ENCODE measurements around the gene KIF13A.

KIF13A gene

DNA sequence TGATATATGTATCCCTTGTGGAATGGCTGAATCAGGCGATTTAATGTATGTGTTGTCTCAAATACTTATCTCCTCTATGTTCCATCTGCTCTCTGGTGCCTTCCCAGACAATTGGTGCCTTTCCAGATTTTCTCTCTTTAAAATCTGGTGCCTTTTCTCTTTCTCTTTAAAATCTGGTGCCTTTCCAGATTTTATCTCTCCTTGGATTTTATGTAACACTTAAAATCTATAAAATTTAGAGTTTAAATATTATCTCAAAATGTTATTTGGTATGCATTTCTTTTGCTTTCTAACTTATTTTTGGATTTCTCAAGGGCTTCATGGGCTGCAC lies 116.3 kb downstream of the KIF13A start:
- in situ Hi-C loops (cut with MboI; ENCODE audit: low sequenced_read_pairs, unreplicated experiment): no loop called here
- DNase-seq (ENCODE audit: low spot score): no peak
- TF ChIP-seq, protein P1, sequence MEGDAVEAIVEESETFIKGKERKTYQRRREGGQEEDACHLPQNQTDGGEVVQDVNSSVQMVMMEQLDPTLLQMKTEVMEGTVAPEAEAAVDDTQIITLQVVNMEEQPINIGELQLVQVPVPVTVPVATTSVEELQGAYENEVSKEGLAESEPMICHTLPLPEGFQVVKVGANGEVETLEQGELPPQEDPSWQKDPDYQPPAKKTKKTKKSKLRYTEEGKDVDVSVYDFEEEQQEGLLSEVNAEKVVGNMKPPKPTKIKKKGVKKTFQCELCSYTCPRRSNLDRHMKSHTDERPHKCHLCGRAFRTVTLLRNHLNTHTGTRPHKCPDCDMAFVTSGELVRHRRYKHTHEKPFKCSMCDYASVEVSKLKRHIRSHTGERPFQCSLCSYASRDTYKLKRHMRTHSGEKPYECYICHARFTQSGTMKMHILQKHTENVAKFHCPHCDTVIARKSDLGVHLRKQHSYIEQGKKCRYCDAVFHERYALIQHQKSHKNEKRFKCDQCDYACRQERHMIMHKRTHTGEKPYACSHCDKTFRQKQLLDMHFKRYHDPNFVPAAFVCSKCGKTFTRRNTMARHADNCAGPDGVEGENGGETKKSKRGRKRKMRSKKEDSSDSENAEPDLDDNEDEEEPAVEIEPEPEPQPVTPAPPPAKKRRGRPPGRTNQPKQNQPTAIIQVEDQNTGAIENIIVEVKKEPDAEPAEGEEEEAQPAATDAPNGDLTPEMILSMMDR (IDR thresholded peaks at IDR 0.05; ENCODE audit: borderline replicate concordance, control extremely low read depth, extremely low read depth, insufficient read depth, missing control alignments): no peak

DNA sequence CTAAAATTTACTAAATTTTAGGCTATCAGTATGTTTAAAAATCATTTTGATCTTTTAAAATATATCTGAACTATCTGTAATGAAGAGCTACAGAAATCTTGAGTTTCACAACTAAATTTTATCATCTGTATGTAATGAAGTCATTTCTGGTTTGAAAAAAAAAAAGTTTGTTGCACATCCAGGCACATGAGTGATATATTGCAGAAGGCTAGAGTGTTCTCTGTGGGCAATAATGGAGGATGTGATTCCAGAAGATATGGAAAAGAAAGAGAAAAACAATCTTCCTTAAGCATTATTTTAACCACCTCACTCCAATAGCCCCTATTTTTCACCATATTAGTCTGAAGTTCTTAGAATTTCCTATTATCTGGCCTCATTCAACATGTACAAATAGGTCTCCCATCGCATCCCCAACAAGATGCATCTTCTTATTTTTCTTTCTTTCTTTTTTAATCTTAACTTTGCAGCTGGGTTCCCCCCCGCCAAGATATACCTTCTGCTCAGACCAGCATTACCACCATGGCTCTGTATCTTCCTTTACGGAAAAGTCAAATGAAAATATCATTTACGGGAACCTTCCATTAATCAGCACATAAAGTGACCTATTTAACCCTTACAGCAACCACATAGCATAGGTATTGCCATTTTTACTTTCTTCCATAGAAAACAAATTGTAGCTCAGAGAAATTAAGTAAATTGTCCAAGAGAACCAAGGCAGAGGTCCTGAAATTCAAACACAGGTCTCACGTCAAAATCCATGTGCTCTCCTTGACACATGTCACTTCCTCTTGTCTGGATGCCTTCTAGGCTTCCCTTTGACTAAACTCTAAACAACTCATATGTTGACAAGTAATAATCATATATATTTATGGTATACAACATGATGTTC lies 116.9 kb downstream of the KIF13A start:
- in situ Hi-C loops (cut with MboI; ENCODE audit: low sequenced_read_pairs, unreplicated experiment): no loop called here
- TF ChIP-seq, protein P1 (IDR thresholded peaks at IDR 0.05; ENCODE audit: borderline replicate concordance, control extremely low read depth, extremely low read depth, insufficient read depth, missing control alignments): no peak
- no peak for DNase-seq (ENCODE audit: low spot score)

DNA sequence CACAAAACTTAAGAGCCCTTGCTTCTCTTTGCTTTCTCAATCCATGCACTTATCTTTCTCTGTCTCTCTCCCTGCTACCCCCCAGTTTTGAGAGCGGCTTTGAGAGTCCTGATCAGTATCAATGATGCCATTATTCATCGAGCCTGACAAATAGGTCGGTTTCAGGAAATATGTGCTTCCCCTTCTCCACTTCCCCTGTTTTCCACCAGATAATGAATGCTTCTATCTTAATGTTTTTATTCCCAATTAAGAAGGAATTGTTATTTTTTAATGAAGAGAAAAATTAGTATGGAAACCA lies 117.7 kb downstream of the KIF13A start:
- no peak for DNase-seq (ENCODE audit: low spot score)
- in situ Hi-C loops (cut with MboI; ENCODE audit: low sequenced_read_pairs, unreplicated experiment): no loop called here
- TF ChIP-seq, protein P1 (IDR thresholded peaks at IDR 0.05; ENCODE audit: borderline replicate concordance, control extremely low read depth, extremely low read depth, insufficient read depth, missing control alignments): no peak

DNA sequence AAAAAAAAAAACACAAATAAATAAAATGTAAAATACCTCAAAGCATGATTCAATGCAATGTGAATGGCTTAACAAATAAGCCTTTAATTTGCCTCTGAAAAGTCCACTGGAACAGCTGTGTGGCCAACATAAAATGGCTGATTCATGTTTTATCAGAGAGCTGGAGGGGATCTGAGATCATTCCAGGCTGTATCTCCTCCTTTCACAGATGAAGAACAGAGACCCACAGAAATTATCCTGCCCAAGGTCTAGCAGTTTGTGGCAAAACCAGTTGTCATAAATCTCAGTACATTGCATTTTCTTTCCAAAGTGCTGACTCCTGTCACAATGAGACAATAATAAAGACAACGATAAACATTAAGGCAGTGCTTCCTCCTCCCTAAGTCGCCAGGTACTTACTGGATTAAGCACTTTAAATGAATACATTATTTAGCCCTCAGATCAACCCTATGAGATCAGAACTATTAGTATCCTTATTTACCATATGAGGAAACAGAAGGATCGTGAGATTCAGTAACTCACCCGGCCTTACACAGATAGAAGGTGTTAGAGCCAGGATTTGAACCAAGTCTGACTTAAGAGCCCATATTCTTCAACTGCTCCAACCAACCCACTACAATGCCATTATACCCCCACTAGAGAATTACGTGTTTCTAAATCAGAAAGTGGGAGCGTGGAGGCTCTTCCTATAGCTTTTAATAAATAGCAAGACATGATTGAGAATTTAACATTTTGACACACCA lies 118.3 kb downstream of the KIF13A start:
- TF ChIP-seq, protein P1 (IDR thresholded peaks at IDR 0.05; ENCODE audit: borderline replicate concordance, control extremely low read depth, extremely low read depth, insufficient read depth, missing control alignments): no peak
- in situ Hi-C loops (cut with MboI; ENCODE audit: low sequenced_read_pairs, unreplicated experiment): no loop called here
- no peak for DNase-seq (ENCODE audit: low spot score)

DNA sequence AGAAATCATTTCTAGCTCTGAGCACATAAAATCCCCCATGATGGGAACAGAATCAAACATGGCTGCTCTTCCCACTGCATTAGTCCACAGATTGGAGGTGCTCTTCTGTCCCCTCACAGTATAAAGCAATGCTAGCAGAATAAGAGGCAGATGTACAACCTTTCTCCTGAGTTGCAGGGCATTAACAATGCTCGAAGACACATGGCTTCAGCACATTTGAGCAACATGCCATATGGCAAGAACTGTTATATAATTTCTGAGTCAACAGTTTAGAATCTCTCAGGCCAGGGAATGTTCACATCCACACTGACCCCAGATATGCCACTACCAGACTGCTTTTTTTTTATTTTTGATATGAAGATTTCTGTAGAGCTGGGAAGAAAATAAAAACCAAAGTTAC lies 119.6 kb downstream of the KIF13A start:
- TF ChIP-seq, protein P1 (IDR thresholded peaks at IDR 0.05; ENCODE audit: borderline replicate concordance, control extremely low read depth, extremely low read depth, insufficient read depth, missing control alignments): no peak
- no peak for DNase-seq (ENCODE audit: low spot score)
- in situ Hi-C loops (cut with MboI; ENCODE audit: low sequenced_read_pairs, unreplicated experiment): no loop called here

DNA sequence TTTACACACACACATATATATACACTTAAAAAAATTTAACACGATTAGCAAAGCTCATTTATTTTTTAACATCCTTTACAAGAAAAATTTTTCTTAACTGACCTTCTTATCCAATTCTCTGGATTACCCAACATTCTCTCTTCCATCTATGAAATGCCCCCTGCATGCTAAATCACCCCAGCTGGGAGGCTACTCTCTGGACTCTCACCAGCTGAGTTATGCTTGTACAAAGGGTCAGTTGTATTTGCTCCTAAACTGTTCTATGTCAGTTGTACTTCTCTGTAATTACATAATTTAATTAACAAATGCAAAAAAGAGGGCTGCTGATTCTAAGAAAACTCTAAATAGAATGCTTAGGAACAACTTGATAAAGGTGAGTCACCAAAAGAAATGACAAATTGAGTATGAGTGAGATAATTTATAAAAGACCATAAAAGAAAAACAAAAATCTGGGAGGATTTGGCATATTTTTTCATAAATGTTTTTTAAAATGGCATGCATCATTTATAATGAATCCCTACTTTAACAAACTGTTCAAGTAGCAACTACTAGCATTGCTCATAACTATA lies 120.5 kb downstream of the KIF13A start:
- DNase-seq (ENCODE audit: low spot score): no peak
- TF ChIP-seq, protein P1 (IDR thresholded peaks at IDR 0.05; ENCODE audit: borderline replicate concordance, control extremely low read depth, extremely low read depth, insufficient read depth, missing control alignments): no peak
- in situ Hi-C loops (cut with MboI; ENCODE audit: low sequenced_read_pairs, unreplicated experiment): no loop called here

Data from GM13976 (cell line).